Body of pancreas (tissue), 4 donors: ENCODE results near the gene HS3ST5.

Experiments used
- POLR2A ChIP-seq, 3 donors: fragments of 450-650 bp; IDR thresholded peaks; one replicate each; pipeline ENCODE4 v1.6.1; 2016; ENCODE audit warnings: antibody characterized with exemption in 3 of 3, mild to moderate bottlenecking in 2 of 3
- TF ChIP-seq, protein P1 (sequence below), 7 experiments: fragments of 450-650 bp in 4 of 7; fragments of 200-600 bp in 3 of 7; sonication (generic) in 3 of 7; IDR thresholded peaks; one replicate each; pipeline ENCODE4 v1.5.1; 2016 to 2019; ENCODE audit warnings: antibody characterized with exemption in 7 of 7

- no peak for TF ChIP-seq POLR2A (IDR thresholded peaks at IDR 0.05)
- TF ChIP-seq, protein P1, sequence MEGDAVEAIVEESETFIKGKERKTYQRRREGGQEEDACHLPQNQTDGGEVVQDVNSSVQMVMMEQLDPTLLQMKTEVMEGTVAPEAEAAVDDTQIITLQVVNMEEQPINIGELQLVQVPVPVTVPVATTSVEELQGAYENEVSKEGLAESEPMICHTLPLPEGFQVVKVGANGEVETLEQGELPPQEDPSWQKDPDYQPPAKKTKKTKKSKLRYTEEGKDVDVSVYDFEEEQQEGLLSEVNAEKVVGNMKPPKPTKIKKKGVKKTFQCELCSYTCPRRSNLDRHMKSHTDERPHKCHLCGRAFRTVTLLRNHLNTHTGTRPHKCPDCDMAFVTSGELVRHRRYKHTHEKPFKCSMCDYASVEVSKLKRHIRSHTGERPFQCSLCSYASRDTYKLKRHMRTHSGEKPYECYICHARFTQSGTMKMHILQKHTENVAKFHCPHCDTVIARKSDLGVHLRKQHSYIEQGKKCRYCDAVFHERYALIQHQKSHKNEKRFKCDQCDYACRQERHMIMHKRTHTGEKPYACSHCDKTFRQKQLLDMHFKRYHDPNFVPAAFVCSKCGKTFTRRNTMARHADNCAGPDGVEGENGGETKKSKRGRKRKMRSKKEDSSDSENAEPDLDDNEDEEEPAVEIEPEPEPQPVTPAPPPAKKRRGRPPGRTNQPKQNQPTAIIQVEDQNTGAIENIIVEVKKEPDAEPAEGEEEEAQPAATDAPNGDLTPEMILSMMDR (IDR thresholded peaks at IDR 0.05), result no peak
These were observed 102.0 kb downstream of the HS3ST5 start for GRCh38 chr6:114240796-114241195.
